ENCODE measurements around the gene TTPAL.

Gene TTPAL

DNA sequence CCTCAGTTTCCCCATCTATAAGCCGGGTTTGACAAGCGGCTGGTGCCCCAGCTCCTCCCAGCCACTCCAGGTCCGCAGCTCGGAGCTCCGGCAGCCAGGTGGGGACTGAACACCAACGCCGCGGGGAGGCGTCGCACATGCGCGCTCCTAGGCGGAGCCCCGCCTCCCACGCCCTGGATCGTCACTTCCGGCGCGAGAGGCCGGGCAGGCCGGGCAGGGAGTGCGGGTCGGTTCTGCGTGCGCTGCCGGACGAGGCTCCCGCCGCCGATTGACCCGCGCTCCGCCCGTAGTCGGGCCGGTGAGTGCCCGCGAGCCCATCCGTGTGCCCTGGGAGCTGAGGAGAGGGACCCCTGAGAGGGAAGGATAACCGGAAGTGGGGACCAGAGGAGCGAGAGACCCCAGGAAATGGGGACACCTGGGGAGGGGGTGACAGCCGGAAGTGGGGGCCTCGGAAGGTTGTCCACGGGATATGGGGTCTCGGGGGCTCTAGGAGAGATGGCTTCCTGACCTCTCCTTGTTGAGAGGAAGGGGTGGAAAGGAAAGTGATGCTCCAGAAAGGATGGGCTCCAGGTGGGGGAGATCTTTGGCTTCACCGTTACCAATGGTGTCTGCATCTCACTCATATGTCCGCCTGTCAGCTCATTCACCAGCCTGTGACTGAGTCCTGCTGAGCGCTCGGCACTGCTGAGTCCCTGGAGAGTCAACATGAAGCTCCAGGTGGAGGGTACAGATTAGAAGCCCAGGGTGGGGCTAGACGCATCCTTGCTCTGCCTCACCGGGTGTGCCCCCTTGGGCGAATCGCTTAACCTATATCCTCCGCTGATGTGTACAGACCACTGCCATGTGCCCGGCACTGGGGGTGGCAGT is at the start of gene TTPAL:
Gene TTPAL (plus strand): TSS at position 181 of the 867 bp plus-strand sequence. CDS start 4,126 bp downstream, outside the sequence.
- DNase-seq (ENCODE audit: low read depth in 2 of 2), result peak; percentile 73 to 84

DNA sequence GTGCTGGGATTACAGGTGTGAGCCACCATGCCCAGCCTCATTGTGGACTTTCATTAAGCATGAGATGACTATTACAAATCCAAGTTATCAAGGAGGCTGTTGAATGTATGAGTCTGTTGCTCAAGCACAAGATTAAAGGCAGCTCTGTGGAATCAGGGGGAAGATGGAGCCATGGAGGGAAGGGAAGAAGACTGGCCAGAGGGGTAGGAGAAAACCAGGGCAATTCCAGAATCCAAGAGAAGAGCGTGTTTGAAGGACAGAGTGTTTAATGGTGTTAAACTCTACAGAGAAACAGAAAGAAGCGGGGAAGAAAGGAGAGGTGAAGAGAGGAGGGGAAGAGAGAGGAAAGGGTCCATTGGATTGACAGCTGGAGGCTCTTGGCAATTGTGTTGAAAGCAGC is 49.8 kb upstream of the TTPAL start:
- DNase-seq (ENCODE audit: low read depth in 2 of 2), result no peak

DNA sequence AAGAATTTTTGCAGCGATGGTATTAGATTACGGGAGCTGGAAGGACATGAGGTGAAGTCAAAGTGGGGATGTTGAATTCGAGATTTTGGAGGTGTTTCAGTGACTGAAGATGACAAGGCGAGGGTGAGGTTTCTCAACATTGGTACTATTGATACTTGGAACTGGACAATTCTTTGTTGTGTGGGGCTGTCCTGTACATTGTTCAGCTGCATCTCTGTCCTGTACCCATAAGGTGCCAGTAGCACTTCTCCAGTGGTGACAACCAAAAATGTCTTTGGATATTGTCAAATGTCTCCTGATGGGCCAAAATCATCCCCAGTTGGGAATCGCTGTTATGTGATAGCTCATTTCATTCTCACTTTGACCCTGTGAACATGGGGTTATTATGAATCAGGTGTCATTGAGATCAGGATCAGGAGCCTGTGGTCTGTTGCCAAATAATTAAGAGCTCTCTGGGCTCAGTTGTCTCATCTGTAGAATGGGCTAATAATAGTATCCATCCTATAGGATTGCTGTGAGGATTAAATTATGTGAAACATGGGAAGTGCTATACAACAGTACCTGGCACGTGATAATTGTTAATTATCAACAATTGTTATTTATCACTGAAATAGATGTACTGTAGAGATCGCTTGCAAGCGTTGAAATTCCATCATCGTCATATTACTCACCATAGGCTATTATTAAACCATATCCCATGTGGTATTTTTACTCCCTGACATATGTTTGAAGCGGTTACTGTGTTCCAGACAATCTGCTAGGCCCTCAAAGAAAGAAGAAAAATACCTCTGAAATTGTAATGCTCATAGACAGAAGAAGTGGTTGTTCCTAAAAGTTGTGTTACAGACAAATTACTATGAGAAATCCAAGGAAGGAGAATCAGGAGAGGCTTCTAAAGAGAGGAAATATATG is 48.5 kb upstream of the TTPAL start:
- no peak for DNase-seq (ENCODE audit: low read depth in 2 of 2)

- DNase-seq (ENCODE audit: low read depth in 2 of 2), result no peak
Measured at GRCh38 chr20:44427804-44428173, 47.9 kb upstream of the TTPAL start.

DNA sequence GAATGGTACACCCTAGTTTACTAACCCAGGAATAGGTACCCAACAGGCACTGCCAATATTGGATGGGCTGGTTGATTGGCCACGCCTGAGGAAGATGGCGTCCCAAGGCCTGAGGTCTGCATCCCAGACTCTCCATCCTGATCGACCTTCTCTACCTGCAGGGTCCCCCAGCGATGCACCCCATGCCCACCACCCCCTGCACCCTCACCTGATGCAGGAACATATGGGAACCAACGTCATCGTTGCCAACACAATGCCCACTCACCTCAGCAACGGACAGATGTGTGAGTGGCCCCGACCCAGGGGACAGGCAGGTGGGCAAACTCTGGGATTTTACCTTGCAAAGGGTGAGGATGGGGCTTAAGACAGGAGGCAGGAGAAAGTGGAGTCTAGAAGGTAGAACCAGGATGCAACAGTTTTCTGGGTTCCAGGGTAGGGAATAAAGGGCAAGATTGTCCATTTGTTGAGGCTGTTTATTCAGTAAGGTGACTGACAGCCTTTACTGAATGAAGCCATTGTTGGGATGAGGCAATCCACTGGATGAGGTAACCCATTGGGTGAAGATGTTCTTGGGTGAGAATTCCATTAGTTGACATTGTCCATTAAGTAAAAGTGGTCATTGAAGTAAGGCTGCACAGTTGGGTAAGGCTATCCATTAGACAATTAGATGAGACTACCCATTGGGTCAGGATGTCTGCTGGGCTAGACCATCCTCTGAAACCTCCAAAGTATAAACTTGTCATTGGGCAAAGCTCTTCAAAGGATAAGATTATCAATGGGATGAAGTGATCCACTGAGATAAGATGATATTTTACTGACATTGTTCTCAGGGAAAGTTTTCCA is 47.3 kb upstream of the TTPAL start:
- no peak for DNase-seq (ENCODE audit: low read depth in 2 of 2)

DNA sequence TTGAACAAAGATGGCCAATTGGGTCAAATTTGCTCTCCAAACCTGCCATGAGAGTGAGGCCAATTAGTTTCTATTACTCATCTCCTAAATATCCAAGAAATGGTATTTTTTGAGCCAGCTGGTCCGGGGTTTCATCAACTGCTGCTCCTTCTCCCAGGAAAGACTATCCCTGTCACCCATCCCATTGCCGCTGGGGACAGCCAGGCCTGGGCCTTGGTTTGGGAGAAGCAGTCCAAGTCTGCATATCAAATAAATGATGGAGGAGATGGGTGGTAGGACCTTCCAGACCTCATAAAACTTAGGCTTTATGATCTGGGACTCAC is 46.7 kb upstream of the TTPAL start:
- DNase-seq (ENCODE audit: low read depth in 2 of 2), result no peak

DNA sequence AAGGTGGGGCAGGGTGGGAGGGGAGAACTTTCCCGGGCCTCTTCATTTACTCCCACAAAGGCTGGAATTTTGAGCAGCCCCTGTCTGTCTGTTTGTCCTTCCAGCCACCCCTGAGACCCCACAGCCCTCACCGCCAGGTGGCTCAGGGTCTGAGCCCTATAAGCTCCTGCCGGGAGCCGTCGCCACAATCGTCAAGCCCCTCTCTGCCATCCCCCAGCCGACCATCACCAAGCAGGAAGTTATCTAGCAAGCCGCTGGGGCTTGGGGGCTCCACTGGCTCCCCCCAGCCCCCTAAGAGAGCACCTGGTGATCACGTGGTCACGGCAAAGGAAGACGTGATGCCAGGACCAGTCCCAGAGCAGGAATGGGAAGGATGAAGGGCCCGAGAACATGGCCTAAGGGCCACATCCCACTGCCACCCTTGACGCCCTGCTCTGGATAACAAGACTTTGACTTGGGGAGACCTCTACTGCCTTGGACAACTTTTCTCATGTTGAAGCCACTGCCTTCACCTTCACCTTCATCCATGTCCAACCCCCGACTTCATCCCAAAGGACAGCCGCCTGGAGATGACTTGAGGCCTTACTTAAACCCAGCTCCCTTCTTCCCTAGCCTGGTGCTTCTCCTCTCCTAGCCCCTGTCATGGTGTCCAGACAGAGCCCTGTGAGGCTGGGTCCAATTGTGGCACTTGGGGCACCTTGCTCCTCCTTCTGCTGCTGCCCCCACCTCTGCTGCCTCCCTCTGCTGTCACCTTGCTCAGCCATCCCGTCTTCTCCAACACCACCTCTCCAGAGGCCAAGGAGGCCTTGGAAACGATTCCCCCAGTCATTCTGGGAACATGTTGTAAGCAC is 46.0 kb upstream of the TTPAL start:
- no peak for DNase-seq (ENCODE audit: low read depth in 2 of 2)

GRCh38 chr20:44430270-44431065 is 45.2 kb upstream of the TTPAL start:
- no peak for DNase-seq (ENCODE audit: low read depth in 2 of 2)

DNA sequence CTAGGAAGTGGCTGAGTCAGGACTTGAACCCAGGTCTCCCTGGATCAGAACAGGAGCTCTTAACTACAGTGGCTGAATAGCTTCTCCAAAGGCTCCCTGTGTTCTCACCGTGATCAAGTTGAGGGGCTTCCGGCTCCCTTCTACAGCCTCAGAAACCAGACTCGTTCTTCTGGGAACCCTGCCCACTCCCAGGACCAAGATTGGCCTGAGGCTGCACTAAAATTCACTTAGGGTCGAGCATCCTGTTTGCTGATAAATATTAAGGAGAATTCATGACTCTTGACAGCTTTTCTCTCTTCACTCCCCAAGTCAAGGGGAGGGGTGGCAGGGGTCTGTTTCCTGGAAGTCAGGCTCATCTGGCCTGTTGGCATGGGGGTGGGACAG is 44.6 kb upstream of the TTPAL start:
- no peak for DNase-seq (ENCODE audit: low read depth in 2 of 2)

- DNase-seq (ENCODE audit: low read depth in 2 of 2), result no peak
Measured at GRCh38 chr20:44431502-44432234, 44.0 kb upstream of the TTPAL start.

GRCh38 chr20:44432618-44433577 is 42.8 kb upstream of the TTPAL start:
- no peak for DNase-seq (ENCODE audit: low read depth in 2 of 2)

DNA sequence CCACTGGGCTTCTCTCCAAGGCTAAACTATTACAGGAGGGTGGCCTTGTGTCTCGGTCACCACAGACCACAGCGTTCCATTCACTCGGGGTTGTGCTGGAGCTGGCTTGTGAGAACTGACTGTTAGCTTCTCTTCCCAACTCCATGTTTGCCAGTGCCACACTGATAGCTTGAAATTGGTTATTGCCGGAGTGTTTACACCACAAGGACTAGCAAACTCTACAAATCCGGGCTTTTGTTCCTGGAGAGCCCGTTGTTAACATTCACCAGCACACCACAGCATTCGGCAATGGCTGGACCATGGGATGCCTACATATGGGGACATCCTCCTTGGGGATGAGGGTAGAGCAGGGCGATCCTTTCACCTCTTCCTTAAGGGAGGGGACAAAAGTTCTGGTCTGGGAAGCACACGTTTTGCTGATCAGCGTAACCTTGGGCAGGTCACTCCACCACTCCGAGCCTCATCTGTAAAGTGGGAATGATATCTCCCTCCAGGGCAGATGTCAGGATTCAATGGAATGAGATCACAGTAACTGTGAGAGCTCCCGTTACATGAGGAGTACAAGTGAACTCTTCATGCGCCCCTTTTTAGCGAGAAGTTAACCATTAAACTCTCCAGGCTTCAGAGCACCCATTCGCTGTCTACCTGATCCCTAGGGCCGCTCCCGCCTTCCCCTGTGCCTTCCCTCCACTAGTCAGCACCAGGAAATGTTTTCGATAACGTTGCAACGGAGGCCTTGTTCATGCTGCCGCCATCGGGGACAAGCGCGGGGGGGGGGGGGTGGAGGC is 41.7 kb upstream of the TTPAL start:
- no peak for DNase-seq (ENCODE audit: low read depth in 2 of 2)

DNA sequence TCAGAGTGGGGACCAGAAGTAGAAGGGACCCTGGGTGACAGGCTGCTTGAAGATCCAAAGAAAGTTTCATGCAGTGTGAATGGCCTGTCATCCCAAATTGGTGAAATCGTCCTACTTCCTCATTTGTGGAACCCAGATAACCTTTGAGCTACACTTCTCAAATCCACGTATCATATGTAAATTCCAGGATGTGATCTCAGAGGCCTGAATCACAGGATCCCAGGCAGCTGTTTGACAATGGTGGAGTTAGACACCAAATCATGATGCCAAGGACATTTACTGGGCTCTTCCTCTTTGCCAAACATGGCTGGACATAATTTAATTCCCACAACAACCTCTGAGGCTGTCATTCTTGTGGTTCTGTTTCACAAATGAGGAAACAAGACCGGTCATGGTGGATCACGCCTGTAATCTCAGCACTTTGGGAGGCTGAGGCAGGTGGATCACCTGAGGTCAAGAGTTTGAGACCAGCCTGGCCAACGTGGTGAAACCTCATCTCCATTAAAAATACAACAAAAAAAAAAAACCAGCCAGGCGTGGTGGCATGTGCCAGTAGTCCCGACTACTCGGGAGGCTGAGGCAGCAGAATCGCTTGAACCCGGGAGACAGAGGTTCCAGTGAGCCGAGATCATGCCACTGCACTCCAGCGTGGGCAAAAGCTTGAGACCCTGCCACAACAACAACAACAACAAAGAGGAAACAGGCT is 39.9 kb upstream of the TTPAL start:
- DNase-seq (ENCODE audit: low read depth in 2 of 2), result no peak

- no peak for DNase-seq (ENCODE audit: low read depth in 2 of 2)
Measured at GRCh38 chr20:44436393-44436792, 39.3 kb upstream of the TTPAL start.

- DNase-seq (ENCODE audit: low read depth in 2 of 2), result no peak
Measured at GRCh38 chr20:44437497-44437896, 38.2 kb upstream of the TTPAL start.

DNA sequence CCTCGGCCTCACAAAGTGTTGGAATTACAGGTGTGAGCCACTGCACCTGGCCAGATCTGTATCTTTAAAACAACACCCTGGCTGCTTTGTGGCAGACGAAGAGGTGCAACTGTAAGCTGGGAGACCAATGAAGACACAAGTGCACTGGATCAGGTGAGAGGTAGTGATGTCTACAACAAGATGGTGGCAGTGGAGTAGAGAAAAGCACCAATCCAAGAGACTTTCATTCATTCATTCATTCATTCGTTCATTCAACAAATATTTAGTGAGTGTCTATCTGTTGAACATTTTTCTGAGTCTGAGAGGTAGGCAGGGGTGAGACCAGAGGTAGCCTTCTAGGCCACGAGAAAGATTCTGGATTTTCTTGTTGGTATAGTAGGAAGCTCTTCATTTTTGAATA is 36.9 kb upstream of the TTPAL start:
- no peak for DNase-seq (ENCODE audit: low read depth in 2 of 2)

- no peak for DNase-seq (ENCODE audit: low read depth in 2 of 2)
Measured at GRCh38 chr20:44439318-44439717, 36.4 kb upstream of the TTPAL start.

All from stimulated activated CD4-positive, alpha-beta T cell treated with anti-CD3 and anti-CD28 coated beads, Interleukin-1b, Interleukin-23, amount 100 ng/mL, for 1 hour (primary cell).